Measurements from ENCODE around the gene LEP.

DNA sequence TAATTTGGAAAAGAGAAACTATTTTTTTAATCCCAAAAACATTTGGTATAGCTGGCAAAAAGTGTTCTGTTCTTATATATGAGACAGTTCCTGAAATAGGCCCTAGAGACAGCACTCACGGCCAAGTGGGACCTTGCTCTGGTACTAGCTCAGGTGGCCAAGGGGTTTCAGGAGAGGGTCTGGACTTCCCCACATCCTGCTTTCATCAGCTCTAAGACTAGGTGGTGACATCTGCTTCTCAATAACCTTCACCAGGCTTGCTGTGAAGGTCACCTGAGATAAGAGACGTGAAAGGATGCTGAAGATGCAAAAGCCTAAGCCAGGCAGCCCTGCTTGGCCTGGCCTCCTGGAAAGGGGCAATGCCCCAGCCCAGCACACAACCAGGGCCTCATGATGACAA, 62.1 kb downstream of the LEP start:
- TF ChIP-seq, protein P1, sequence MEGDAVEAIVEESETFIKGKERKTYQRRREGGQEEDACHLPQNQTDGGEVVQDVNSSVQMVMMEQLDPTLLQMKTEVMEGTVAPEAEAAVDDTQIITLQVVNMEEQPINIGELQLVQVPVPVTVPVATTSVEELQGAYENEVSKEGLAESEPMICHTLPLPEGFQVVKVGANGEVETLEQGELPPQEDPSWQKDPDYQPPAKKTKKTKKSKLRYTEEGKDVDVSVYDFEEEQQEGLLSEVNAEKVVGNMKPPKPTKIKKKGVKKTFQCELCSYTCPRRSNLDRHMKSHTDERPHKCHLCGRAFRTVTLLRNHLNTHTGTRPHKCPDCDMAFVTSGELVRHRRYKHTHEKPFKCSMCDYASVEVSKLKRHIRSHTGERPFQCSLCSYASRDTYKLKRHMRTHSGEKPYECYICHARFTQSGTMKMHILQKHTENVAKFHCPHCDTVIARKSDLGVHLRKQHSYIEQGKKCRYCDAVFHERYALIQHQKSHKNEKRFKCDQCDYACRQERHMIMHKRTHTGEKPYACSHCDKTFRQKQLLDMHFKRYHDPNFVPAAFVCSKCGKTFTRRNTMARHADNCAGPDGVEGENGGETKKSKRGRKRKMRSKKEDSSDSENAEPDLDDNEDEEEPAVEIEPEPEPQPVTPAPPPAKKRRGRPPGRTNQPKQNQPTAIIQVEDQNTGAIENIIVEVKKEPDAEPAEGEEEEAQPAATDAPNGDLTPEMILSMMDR (IDR thresholded peaks at IDR 0.05) = no peak
- no peak for TF ChIP-seq EZH2 (IDR thresholded peaks at IDR 0.05; ENCODE audit: borderline replicate concordance, insufficient read depth, low read depth, low read length, poor library complexity, severe bottlenecking)

All from B cell (primary cell).